Naive thymus-derived CD4-positive, alpha-beta T cell (primary cell): ENCODE results near the gene GRK7. TPM values are rescaled to one million over a fixed set of nuclear protein-coding genes. Genes with fewer than 3 reads are reported as not detected.
"Not testable (repeated sequence)": the region's sequence is repeated elsewhere in the genome, so short reads cannot be mapped to it uniquely, and the experiment has no call there.

ENCODE experiments used
- ATAC-seq: fragments of 150-1000 bp; cut with Tn5 transposase; 2 replicates; pipeline ENCODE4 v1.10.0; 2021; ENCODE audit warnings: mild to moderate bottlenecking, moderate library complexity
- CTCF ChIA-PET: fragments of 350-600 bp; sonication (Branson Sonifier 250); formaldehyde crosslinking; loops from one replicate; lab custom pipeline; 2021; ENCODE audit warnings: antibody characterized with exemption; lab: Charles Lee
- POLR2A ChIA-PET: fragments of 350-600 bp; sonication (Branson Sonifier 250); formaldehyde crosslinking; loops from one replicate; lab custom pipeline; 2021; ENCODE audit warnings: antibody characterized with exemption, inconsistent platforms; lab: Charles Lee
- DNase-seq, 9 donors: peaks; one replicate each; pipeline versions ENCODE4 v3.0.0 to v3.0.0-alpha.2; 2020 to 2022; ENCODE audit warnings: mixed read lengths in 1 of 9
- H3K27ac ChIP-seq: one replicate; pipeline ENCODE4 v1.7.0; 2013; ENCODE audit warnings: mild to moderate bottlenecking, low read depth, low read length, moderate library complexity
- H3K27me3 ChIP-seq, 2 donors: one replicate each; pipeline ENCODE4 v1.7.0; 2013; ENCODE audit warnings: low read length in 2 of 2, mild to moderate bottlenecking in 2 of 2, moderate library complexity in 2 of 2; ENCODE audit not compliant: control insufficient read depth in 2 of 2, insufficient read depth in 2 of 2
- H3K36me3 ChIP-seq, 3 experiments: 1 replicate in 2 of 3; 2 replicates in 1 of 3; pipeline ENCODE4 v1.7.0; 2013; ENCODE audit warnings: low read length in 3 of 3, mild to moderate bottlenecking in 3 of 3, moderate library complexity in 1 of 3; ENCODE audit not compliant: insufficient read depth in 3 of 3, control insufficient read depth in 2 of 3
- H3K4me1 ChIP-seq, 2 donors: one replicate each; pipeline ENCODE4 v1.7.0; 2013; ENCODE audit warnings: low read length in 2 of 2, mild to moderate bottlenecking in 2 of 2, moderate library complexity in 1 of 2; ENCODE audit not compliant: control insufficient read depth in 2 of 2, insufficient read depth in 2 of 2
- H3K4me3 ChIP-seq: 2 replicates; pipeline ENCODE4 v1.7.0; 2013; ENCODE audit warnings: mild to moderate bottlenecking, low read length
- H3K9me3 ChIP-seq, 3 experiments: 1 replicate in 2 of 3; 2 replicates in 1 of 3; pipeline ENCODE4 v1.7.0; 2013; ENCODE audit warnings: low read length in 3 of 3; ENCODE audit not compliant: control insufficient read depth in 2 of 3
- H3K27ac Mint-ChIP-seq, 9 donors: one replicate each; pipeline ENCODE4 v1.8.0; 2020 to 2022; ENCODE audit warnings: mixed read lengths in 9 of 9, mild to moderate bottlenecking in 8 of 9, moderate library complexity in 5 of 9, inconsistent platforms in 2 of 9
- H3K27me3 Mint-ChIP-seq, 5 donors: one replicate each; pipeline ENCODE4 v1.8.0; 2021 to 2022; ENCODE audit warnings: mixed read lengths in 5 of 5, mild to moderate bottlenecking in 1 of 5
- H3K36me3 Mint-ChIP-seq, 5 donors: one replicate each; pipeline ENCODE4 v1.8.0; 2020 to 2022; ENCODE audit warnings: mixed read lengths in 5 of 5, mild to moderate bottlenecking in 3 of 5, inconsistent platforms in 1 of 5
- H3K4me1 Mint-ChIP-seq, 7 donors: one replicate each; pipeline ENCODE4 v1.8.0; 2020 to 2022; ENCODE audit warnings: mixed read lengths in 7 of 7, mild to moderate bottlenecking in 3 of 7, inconsistent platforms in 1 of 7
- H3K4me3 Mint-ChIP-seq, 10 donors: one replicate each; pipeline ENCODE4 v1.8.0; 2020 to 2022; ENCODE audit warnings: mild to moderate bottlenecking in 10 of 10, mixed read lengths in 10 of 10, moderate library complexity in 6 of 10, inconsistent platforms in 2 of 10
- H3K9me3 Mint-ChIP-seq, 11 donors: one replicate each; pipeline ENCODE4 v1.8.0; 2020 to 2022; ENCODE audit warnings: mixed read lengths in 11 of 11, mild to moderate bottlenecking in 4 of 11, inconsistent platforms in 1 of 11, moderate library complexity in 1 of 11
- intact Hi-C, 2 donors: fragments of 100-400 bp; cut with micrococcal nuclease; formaldehyde crosslinking; loops; one replicate each; pipeline ENCODE4 v1.15.1; 2023
- polyA plus RNA-seq, 2 donors: library from polyadenylated mRNA; unstranded; fragments of 300-500 nt; fragmentation: Illumina TruSeq; gene quantifications; one replicate each; pipeline ENCODE4 v1.2.3, GENCODE V29; 2021
- total RNA-seq, 6 experiments: library from RNA in 5 of 6; stranded (reverse) in 5 of 6; gene quantifications; 1 replicate in 5 of 6; 2 replicates in 1 of 6; pipeline ENCODE4 v1.2.3 and lab custom pipeline; 2021 to 2026

Gene GRK7
- total and polyA plus RNA-seq, 7 experiments from 2014 or later = 0.13 to 0.27 (median 0.15) TPM; not detected in 2

- no peak overlapping the region for H3K4me3 Mint-ChIP-seq
- H3K27me3 ChIP-seq = no peaks in the 10 kb centered on the region
- ChIA-PET POLR2A (no interaction called here), CTCF (interaction anchor here (0.6 kb wide), 2 partner anchors 55 to 514 kb away, joined by 3 to 5 read pairs; no protein-coding TSS in a partner anchor)
- H3K27ac ChIP-seq = no peak overlapping the region
- H3K27me3 Mint-ChIP-seq = peaks cover 0 to 7% (median 0%) of the 10 kb centered on the region in 5 donors
- no peak overlapping the region for H3K4me3 ChIP-seq
- H3K27ac Mint-ChIP-seq = no peak overlapping the region
- peaks cover 0 to 3% (median 0%) of the 10 kb centered on the region in 11 donors for H3K9me3 Mint-ChIP-seq
- no peak for DNase-seq
- H3K4me1 Mint-ChIP-seq = peaks cover 0 to 9% (median 0%) of the 10 kb centered on the region in 7 donors
- intact Hi-C loops = no loop called here
- H3K36me3 ChIP-seq = no peaks in the 10 kb centered on the region
- H3K4me1 ChIP-seq = no peaks in the 10 kb centered on the region
- peaks cover 0 to 6% (median 0%) of the 10 kb centered on the region in 5 donors for H3K36me3 Mint-ChIP-seq
- no peaks in the 10 kb centered on the region for H3K9me3 ChIP-seq
- ATAC-seq = no peak
Measured at GRCh38 chr3:141784531-141784930, 21.3 kb downstream of the GRK7 start.

GRCh38 chr3:141788149-141788548, 24.9 kb downstream of the GRK7 start:
- no peak for ATAC-seq
- POLR2A ChIA-PET = interaction anchor here (1.5 kb wide), 1 partner anchor 8 kb away, joined by 6 read pairs; no protein-coding TSS in a partner anchor
- H3K9me3 Mint-ChIP-seq = no peaks in the 10 kb centered on the region

GRCh38 chr3:141788750-141789149, 25.5 kb downstream of the GRK7 start:
- H3K27me3 ChIP-seq, H3K27ac Mint-ChIP-seq, H3K9me3 Mint-ChIP-seq, intact Hi-C loops, H3K4me1 ChIP-seq, H3K4me3 ChIP-seq, H3K9me3 ChIP-seq, H3K4me3 Mint-ChIP-seq, CTCF ChIA-PET, H3K36me3 Mint-ChIP-seq, H3K27me3 Mint-ChIP-seq, DNase-seq, ATAC-seq, POLR2A ChIA-PET, H3K36me3 ChIP-seq, H3K27ac ChIP-seq: not testable (repeated sequence)
- peaks cover 0 to 10% (median 5%) of the 10 kb centered on the region in 7 donors for H3K4me1 Mint-ChIP-seq

More at GRCh38 chr3:141788149-141788548, 24.9 kb downstream of the GRK7 start:
- intact Hi-C loops = no loop called here
- Histone ChIP-seq H3K4me1 (no peaks in the 10 kb centered on the region), H3K27me3 (no peaks in the 10 kb centered on the region), H3K9me3 (no peaks in the 10 kb centered on the region), H3K4me3 (no peak overlapping the region), H3K27ac (no peak overlapping the region), H3K36me3 (no peaks in the 10 kb centered on the region)
- CTCF ChIA-PET = no interaction called here
- H3K36me3 Mint-ChIP-seq = no peaks in the 10 kb centered on the region
- peaks cover 0 to 7% (median 3%) of the 10 kb centered on the region in 7 donors for H3K4me1 Mint-ChIP-seq
- no peaks in the 10 kb centered on the region for H3K27me3 Mint-ChIP-seq
- H3K4me3 Mint-ChIP-seq = no peak overlapping the region
- DNase-seq = no peak
- peak overlapping the region in 1 of 9 donors; percentile 35 for H3K27ac Mint-ChIP-seq

GRCh38 chr3:141789281-141789680, 26.1 kb downstream of the GRK7 start:
- no peaks in the 10 kb centered on the region for H3K9me3 Mint-ChIP-seq
- H3K4me1 ChIP-seq = peaks cover 4 to 5% of the 10 kb centered on the region in 2 donors
- CTCF ChIA-PET = no interaction called here

GRCh38 chr3:141790171-141790570, 27.0 kb downstream of the GRK7 start:
- Histone ChIP-seq H3K4me3 (no peak overlapping the region), H3K4me1 (peaks cover 13 to 14% of the 10 kb centered on the region in 2 donors), H3K27ac (no peak overlapping the region), H3K27me3 (no peaks in the 10 kb centered on the region), H3K9me3 (no peaks in the 10 kb centered on the region), H3K36me3 (no peaks in the 10 kb centered on the region)
- Mint-ChIP-seq H3K9me3 (no peaks in the 10 kb centered on the region), H3K4me3 (no peak overlapping the region), H3K27me3 (no peaks in the 10 kb centered on the region), H3K36me3 (no peaks in the 10 kb centered on the region), H3K27ac (no peak overlapping the region), H3K4me1 (peaks cover 13 to 24% (median 18%) of the 10 kb centered on the region in 7 donors)
- DNase-seq (no peak), ATAC-seq (no peak)
- intact Hi-C loops = loop anchor here in 1 of 2 donors (10.0 kb wide), 1 partner anchor 295 kb away; no protein-coding TSS in a partner anchor
- CTCF ChIA-PET = no interaction called here
- POLR2A ChIA-PET = no interaction called here

More at GRCh38 chr3:141789281-141789680, 26.1 kb downstream of the GRK7 start:
- DNase-seq (no peak), ATAC-seq (peak; percentile 20)
- Histone ChIP-seq H3K36me3 (no peaks in the 10 kb centered on the region), H3K4me3 (no peak overlapping the region), H3K9me3 (no peaks in the 10 kb centered on the region), H3K27ac (no peak overlapping the region), H3K27me3 (no peaks in the 10 kb centered on the region)
- Mint-ChIP-seq H3K4me1 (peaks cover 4 to 15% (median 10%) of the 10 kb centered on the region in 7 donors), H3K27ac (peak overlapping the region in 1 of 9 donors; percentile 9), H3K27me3 (no peaks in the 10 kb centered on the region), H3K36me3 (no peaks in the 10 kb centered on the region), H3K4me3 (no peak overlapping the region)
- POLR2A ChIA-PET = no interaction called here
- intact Hi-C loops = no loop called here

GRCh38 chr3:141792495-141792894, 29.3 kb downstream of the GRK7 start:
- DNase-seq (no peak), ATAC-seq (no peak)
- no peaks in the 10 kb centered on the region for H3K27me3 Mint-ChIP-seq
- H3K4me1 Mint-ChIP-seq = peaks cover 33 to 46% (median 40%) of the 10 kb centered on the region in 7 donors
- ChIA-PET POLR2A (interaction anchor here (1.3 kb wide), 1 partner anchor 47 kb away, joined by 3 read pairs; no protein-coding TSS in a partner anchor), CTCF (no interaction called here)
- H3K27ac Mint-ChIP-seq = peak overlapping the region in 1 of 9 donors; percentile 10
- no peaks in the 10 kb centered on the region for H3K36me3 Mint-ChIP-seq
- no peaks in the 10 kb centered on the region for H3K36me3 ChIP-seq
- intact Hi-C loops = loop anchor here in 1 of 2 donors (10.0 kb wide), 1 partner anchor 298 kb away; no protein-coding TSS in a partner anchor
- H3K27ac ChIP-seq = no peak overlapping the region
- H3K27me3 ChIP-seq = no peaks in the 10 kb centered on the region
- no peak overlapping the region for H3K4me3 ChIP-seq
- H3K9me3 ChIP-seq = no peaks in the 10 kb centered on the region
- H3K4me3 Mint-ChIP-seq = no peak overlapping the region
- H3K9me3 Mint-ChIP-seq = no peaks in the 10 kb centered on the region
- peaks cover 33 to 37% of the 10 kb centered on the region in 2 donors for H3K4me1 ChIP-seq
